ENCODE results near the gene SMIM12.
A peak's percentile ranks its signal among the peaks of the same experiment; 100 is the strongest.
"Not testable (repeated sequence)": the region's sequence is repeated elsewhere in the genome, so short reads cannot be mapped to it uniquely, and the experiment has no call there.

Gene SMIM12

GRCh38 chr1:34828611-34829010 lies 30.9 kb downstream of the SMIM12 start:
- H3K27ac ChIP-seq: no peak overlapping the region
- H3K4me2 ChIP-seq: peak overlapping the region in 5 of 11 experiments; percentile 11 to 26 (median 19); a peak in 3 of 22 replicates
- no peaks in the 10 kb centered on the region for H3K36me3 ChIP-seq
- H3K4me3 ChIP-seq: no peak overlapping the region
- TF ChIP-seq Cebpa-rat (IDR thresholded peaks at IDR 0.05): no peak
- H3K4me1 ChIP-seq: peaks cover 0 to 26% (median 13%) of the 10 kb centered on the region in 10 experiments; a peak in 13 of 20 replicates
- H4K20me1 ChIP-seq: no peaks in the 10 kb centered on the region; a peak in 1 of 22 replicates
- no peak overlapping the region for H3K9ac ChIP-seq
- no peaks in the 10 kb centered on the region for H3K27me3 ChIP-seq
- no peaks in the 10 kb centered on the region; a peak in 1 of 22 replicates for H3K9me3 ChIP-seq (replicated peaks in 1 of 11)

GRCh38 chr1:34827341-34827941 lies 32.1 kb downstream of the SMIM12 start:
- Histone ChIP-seq H3K36me3 (no peaks in the 10 kb centered on the region), H3K4me3 (no peak overlapping the region), H3K9ac (no peak overlapping the region), H3K4me2 (peak overlapping the region in 1 of 11 experiments; percentile 24; a peak in 1 of 22 replicates), H3K4me1 (peaks cover 0 to 26% (median 13%) of the 10 kb centered on the region in 10 experiments; a peak in 13 of 20 replicates), H3K9me3 (replicated peaks in 1 of 11) (no peaks in the 10 kb centered on the region; a peak in 1 of 22 replicates), H4K20me1 (no peaks in the 10 kb centered on the region; a peak in 1 of 22 replicates), H3K27ac (no peak overlapping the region), H3K27me3 (no peaks in the 10 kb centered on the region)
- no peak for TF ChIP-seq Cebpa-rat (IDR thresholded peaks at IDR 0.05)

GRCh38 chr1:34825455-34826091 lies 34.0 kb downstream of the SMIM12 start:
- Histone ChIP-seq H3K27ac (no peak overlapping the region; a peak in 1 of 22 replicates), H3K4me2 (no peak overlapping the region; a peak in 1 of 22 replicates), H4K20me1 (no peaks in the 10 kb centered on the region; a peak in 2 of 22 replicates), H3K9ac (no peak overlapping the region), H3K27me3 (no peaks in the 10 kb centered on the region), H3K4me1 (peaks cover 8 to 33% (median 20%) of the 10 kb centered on the region in 10 experiments; a peak in 19 of 20 replicates), H3K9me3 (replicated peaks in 1 of 11) (no peaks in the 10 kb centered on the region; a peak in 1 of 22 replicates), H3K36me3 (no peaks in the 10 kb centered on the region), H3K4me3 (no peak overlapping the region)
- no peak for TF ChIP-seq Cebpa-rat (IDR thresholded peaks at IDR 0.05)

GRCh38 chr1:34824817-34825454 lies 34.6 kb downstream of the SMIM12 start:
- no peak overlapping the region for H3K9ac ChIP-seq
- H3K9me3 ChIP-seq (replicated peaks in 1 of 11): no peaks in the 10 kb centered on the region; a peak in 1 of 22 replicates
- TF ChIP-seq Cebpa-rat (IDR thresholded peaks at IDR 0.05): no peak
- H3K4me2 ChIP-seq: no peak overlapping the region
- H3K4me3 ChIP-seq: no peak overlapping the region
- H3K27ac ChIP-seq: no peak overlapping the region
- no peaks in the 10 kb centered on the region for H3K36me3 ChIP-seq
- H3K4me1 ChIP-seq: peaks cover 8 to 33% (median 20%) of the 10 kb centered on the region in 10 experiments; a peak in 19 of 20 replicates
- H3K27me3 ChIP-seq: no peaks in the 10 kb centered on the region
- no peaks in the 10 kb centered on the region; a peak in 2 of 22 replicates for H4K20me1 ChIP-seq

GRCh38 chr1:34822202-34822601 lies 37.3 kb downstream of the SMIM12 start:
- Histone ChIP-seq H3K4me1 (peaks cover 7 to 16% (median 9%) of the 10 kb centered on the region in 10 experiments; a peak in 17 of 20 replicates), H3K27me3 (no peaks in the 10 kb centered on the region), H3K9ac (no peak overlapping the region), H3K36me3 (no peaks in the 10 kb centered on the region), H3K4me3 (no peak overlapping the region), H4K20me1 (no peaks in the 10 kb centered on the region; a peak in 2 of 22 replicates), H3K4me2 (peak overlapping the region in 9 of 11 experiments; percentile 2 to 45 (median 33); a peak in 14 of 22 replicates), H3K9me3 (replicated peaks in 1 of 11) (no peaks in the 10 kb centered on the region; a peak in 1 of 22 replicates), H3K27ac (no peak overlapping the region)
- no peak for TF ChIP-seq Cebpa-rat (IDR thresholded peaks at IDR 0.05)

GRCh38 chr1:34818862-34819261 lies 40.7 kb downstream of the SMIM12 start:
- H3K4me1 ChIP-seq: peaks cover 5 to 15% (median 8%) of the 10 kb centered on the region in 10 experiments; a peak in 16 of 20 replicates
- H3K27ac ChIP-seq; H3K36me3 ChIP-seq; H3K4me3 ChIP-seq; H3K27me3 ChIP-seq; H3K9me3 ChIP-seq (replicated peaks in 1 of 11); H4K20me1 ChIP-seq; H3K4me2 ChIP-seq; H3K9ac ChIP-seq: not testable (repeated sequence)

GRCh38 chr1:34816778-34817177 lies 42.8 kb downstream of the SMIM12 start:
- TF ChIP-seq Cebpa-rat (IDR thresholded peaks at IDR 0.05): no peak
- no peak overlapping the region for H3K4me2 ChIP-seq
- no peak overlapping the region for H3K4me3 ChIP-seq
- H3K27me3 ChIP-seq: no peaks in the 10 kb centered on the region
- H3K36me3 ChIP-seq: no peaks in the 10 kb centered on the region
- no peaks in the 10 kb centered on the region; a peak in 2 of 22 replicates for H4K20me1 ChIP-seq
- peaks cover 2 to 9% (median 4%) of the 10 kb centered on the region in 10 experiments; a peak in 16 of 20 replicates for H3K4me1 ChIP-seq
- H3K9ac ChIP-seq: no peak overlapping the region
- H3K9me3 ChIP-seq (replicated peaks in 1 of 11): peaks cover 0 to 3% (median 0%) of the 10 kb centered on the region in 11 experiments; a peak in 1 of 22 replicates
- H3K27ac ChIP-seq: no peak overlapping the region

- H3K36me3 ChIP-seq: no peaks in the 10 kb centered on the region
- no peak for TF ChIP-seq Cebpa-rat (IDR thresholded peaks at IDR 0.05)
- H3K4me3 ChIP-seq: no peak overlapping the region
- no peak overlapping the region for H3K27ac ChIP-seq
- H4K20me1 ChIP-seq: no peaks in the 10 kb centered on the region; a peak in 1 of 22 replicates
- H3K4me1 ChIP-seq: peaks cover 0 to 6% (median 0%) of the 10 kb centered on the region in 10 experiments; a peak in 3 of 20 replicates
- no peak overlapping the region for H3K9ac ChIP-seq
- H3K9me3 ChIP-seq (replicated peaks in 1 of 11): peaks cover 0 to 3% (median 0%) of the 10 kb centered on the region in 11 experiments; a peak in 5 of 22 replicates
- no peak overlapping the region for H3K4me2 ChIP-seq
- no peaks in the 10 kb centered on the region for H3K27me3 ChIP-seq
Observed at GRCh38 chr1:34816332-34816731, 43.2 kb downstream of the SMIM12 start.

- not testable (repeated sequence) for H3K27me3 ChIP-seq, H3K36me3 ChIP-seq, H4K20me1 ChIP-seq, H3K27ac ChIP-seq, H3K4me1 ChIP-seq, H3K9ac ChIP-seq, H3K4me3 ChIP-seq, H3K4me2 ChIP-seq
- peaks cover 0 to 11% (median 6%) of the 10 kb centered on the region in 11 experiments; a peak in 12 of 22 replicates for H3K9me3 ChIP-seq (replicated peaks in 1 of 11)
Observed at GRCh38 chr1:34810781-34811180, 48.8 kb downstream of the SMIM12 start.
